AG04450 (cell line): Measurements from ENCODE around the gene CPA5. TPM values are rescaled to one million over a fixed set of nuclear protein-coding genes. Genes with fewer than 3 reads are reported as not detected.

Experiments used
- CTCF ChIA-PET: fragments of 300-600, 350-600 bp; formaldehyde crosslinking; extraction: SDS; loops from one replicate; lab custom pipeline; 2022; ENCODE audit warnings: antibody characterized with exemption, inconsistent platforms; lab: Charles Lee
- POLR2A ChIA-PET: fragments of 350-600 bp; formaldehyde crosslinking; extraction: SDS; loops from one replicate; lab custom pipeline; 2021; ENCODE audit warnings: antibody characterized with exemption, inconsistent platforms; lab: Yijun Ruan, JAX
- DNase-seq: peaks from one replicate; pipeline ENCODE4 v3.0.0-alpha.2; 2011; ENCODE audit warnings: low read depth, low spot score
- H3K27ac ChIP-seq: one replicate; pipeline ENCODE4 v1.5.1; 2012; ENCODE audit warnings: low read depth, low read length, control low read depth
- H3K27me3 ChIP-seq: one replicate; pipeline ENCODE4 v1.6.0; 2012; ENCODE audit warnings: low read length; ENCODE audit not compliant: control insufficient read depth, insufficient read depth
- H3K4me3 ChIP-seq: 2 replicates; pipeline ENCODE4 v1.5.1; 2011; ENCODE audit warnings: mild to moderate bottlenecking, low read depth, low read length, control low read depth
- H3K9me3 ChIP-seq: 2 replicates; pipeline ENCODE4 v1.5.1; 2012; ENCODE audit warnings: low read length; ENCODE audit not compliant: control insufficient read depth, insufficient read depth
- polyA minus RNA-seq: library from RNA; depleted of rRNA, polyadenylated mRNA; stranded (reverse); fragments of >200 nt; gene quantifications from 2 replicates; pipeline ENCODE4 v1.2.3, GENCODE V29; 2011; rRNA and poly(A)+ RNA removed
- polyA plus RNA-seq: library from polyadenylated mRNA; depleted of rRNA; stranded (reverse); fragments of >200 nt; gene quantifications from 2 replicates; pipeline ENCODE4 v1.2.3, GENCODE V29; 2011; rRNA removed
- TF ChIP-seq, protein P1 (sequence below): IDR thresholded peaks from 2 replicates; pipeline ENCODE4 v1.5.1; 2011; ENCODE audit warnings: low read depth, low read length, control low read depth, inconsistent platforms

The CPA5 gene, protein sequence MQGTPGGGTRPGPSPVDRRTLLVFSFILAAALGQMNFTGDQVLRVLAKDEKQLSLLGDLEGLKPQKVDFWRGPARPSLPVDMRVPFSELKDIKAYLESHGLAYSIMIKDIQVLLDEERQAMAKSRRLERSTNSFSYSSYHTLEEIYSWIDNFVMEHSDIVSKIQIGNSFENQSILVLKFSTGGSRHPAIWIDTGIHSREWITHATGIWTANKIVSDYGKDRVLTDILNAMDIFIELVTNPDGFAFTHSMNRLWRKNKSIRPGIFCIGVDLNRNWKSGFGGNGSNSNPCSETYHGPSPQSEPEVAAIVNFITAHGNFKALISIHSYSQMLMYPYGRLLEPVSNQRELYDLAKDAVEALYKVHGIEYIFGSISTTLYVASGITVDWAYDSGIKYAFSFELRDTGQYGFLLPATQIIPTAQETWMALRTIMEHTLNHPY
- 0.14 and 0.16 TPM in 2 replicates for polyA plus RNA-seq
- 0.23 TPM in 1 of 2 replicates, not detected in the other for polyA minus RNA-seq

DNA sequence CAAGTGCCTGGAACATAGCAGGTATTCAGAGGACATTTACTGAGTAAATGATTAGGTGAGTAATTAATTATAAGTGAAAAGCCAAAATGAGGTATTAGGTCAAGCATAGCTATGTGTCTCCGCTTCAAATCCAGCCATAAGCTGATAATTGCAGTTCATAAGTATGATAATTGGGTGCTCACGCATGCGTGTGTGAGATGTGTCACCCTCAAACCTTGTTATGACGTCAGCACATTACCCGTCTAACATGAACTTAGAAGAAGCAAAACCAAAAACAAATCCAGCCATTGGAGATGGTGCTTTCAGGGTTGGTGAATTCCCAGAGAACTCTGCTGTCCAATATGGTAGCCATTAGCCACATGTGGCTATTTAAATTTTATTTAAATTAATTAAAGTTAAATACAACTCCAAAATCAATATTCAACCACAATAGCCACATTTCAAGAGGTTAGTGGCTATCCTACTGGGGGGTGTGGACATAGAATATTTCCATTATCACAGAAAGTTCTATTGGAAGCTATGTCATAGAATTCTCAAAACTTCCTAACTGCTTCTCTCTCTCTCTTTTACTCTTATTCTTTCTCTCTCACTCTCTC lies at the start of gene CPA5:
Gene CPA5, plus strand, starts transcription at position 546 of the 596 bp plus-strand sequence. CDS start 1,670 bp downstream, outside the sequence.
- POLR2A ChIA-PET, result no interaction called here
- H3K4me3 ChIP-seq, result no peak within 1 kb of the TSS

DNA sequence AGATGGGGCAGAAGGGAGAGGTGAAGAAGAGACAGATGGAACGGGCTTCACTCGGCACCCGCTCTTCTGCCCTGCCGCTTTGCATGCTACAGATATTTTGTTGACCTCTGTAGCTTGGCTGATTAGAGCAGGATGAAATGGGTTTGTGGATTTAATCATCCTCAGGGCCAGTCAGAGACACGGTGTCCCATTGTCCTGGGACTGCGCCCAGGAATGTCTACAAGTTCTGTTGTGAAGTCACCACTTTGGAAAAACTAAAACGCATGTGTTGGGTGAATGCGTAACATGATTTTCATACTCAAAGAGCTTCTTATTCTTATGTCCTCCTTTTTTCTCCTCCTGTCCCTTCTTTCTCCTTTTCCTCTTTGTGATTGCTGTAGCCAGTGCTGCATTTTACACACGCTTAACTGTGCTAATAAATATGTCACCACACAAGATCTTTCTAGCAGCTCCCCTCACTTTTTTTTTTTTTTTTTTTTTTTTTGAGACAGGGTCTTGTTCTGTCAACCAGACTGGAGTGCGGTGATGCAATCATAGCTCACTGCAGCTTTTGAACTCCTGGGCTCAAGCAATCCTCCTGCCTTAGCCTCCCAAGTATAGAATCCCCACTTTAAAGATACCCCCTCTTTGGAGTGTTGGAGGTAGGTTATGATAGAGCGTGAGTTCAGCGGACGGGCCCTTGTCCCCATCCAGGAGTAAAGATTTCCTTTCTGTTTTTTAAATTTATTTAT lies 48.2 kb upstream of the CPA5 start:
- POLR2A ChIA-PET, result interaction anchor here (1.2 kb wide), 1 partner anchor 60 kb away, joined by 3 read pairs; no protein-coding TSS in a partner anchor
- H3K4me3 ChIP-seq, result no peak overlapping the region
- CTCF ChIA-PET, result interaction anchor here (0.6 kb wide), 1 partner anchor 233 kb away, joined by 4 read pairs; no protein-coding TSS in a partner anchor
- no peak for DNase-seq
- H3K9me3 ChIP-seq, result peaks cover 9% of the 10 kb centered on the region
- H3K27me3 ChIP-seq, result no peaks in the 10 kb centered on the region
- TF ChIP-seq, protein P1, sequence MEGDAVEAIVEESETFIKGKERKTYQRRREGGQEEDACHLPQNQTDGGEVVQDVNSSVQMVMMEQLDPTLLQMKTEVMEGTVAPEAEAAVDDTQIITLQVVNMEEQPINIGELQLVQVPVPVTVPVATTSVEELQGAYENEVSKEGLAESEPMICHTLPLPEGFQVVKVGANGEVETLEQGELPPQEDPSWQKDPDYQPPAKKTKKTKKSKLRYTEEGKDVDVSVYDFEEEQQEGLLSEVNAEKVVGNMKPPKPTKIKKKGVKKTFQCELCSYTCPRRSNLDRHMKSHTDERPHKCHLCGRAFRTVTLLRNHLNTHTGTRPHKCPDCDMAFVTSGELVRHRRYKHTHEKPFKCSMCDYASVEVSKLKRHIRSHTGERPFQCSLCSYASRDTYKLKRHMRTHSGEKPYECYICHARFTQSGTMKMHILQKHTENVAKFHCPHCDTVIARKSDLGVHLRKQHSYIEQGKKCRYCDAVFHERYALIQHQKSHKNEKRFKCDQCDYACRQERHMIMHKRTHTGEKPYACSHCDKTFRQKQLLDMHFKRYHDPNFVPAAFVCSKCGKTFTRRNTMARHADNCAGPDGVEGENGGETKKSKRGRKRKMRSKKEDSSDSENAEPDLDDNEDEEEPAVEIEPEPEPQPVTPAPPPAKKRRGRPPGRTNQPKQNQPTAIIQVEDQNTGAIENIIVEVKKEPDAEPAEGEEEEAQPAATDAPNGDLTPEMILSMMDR, result no peak
- H3K27ac ChIP-seq, result no peak overlapping the region

More for the DNA sequence above, at the start of gene CPA5:
- H3K27ac ChIP-seq, result no peak within 1 kb of the TSS
- H3K9me3 ChIP-seq, result no peaks in the 10 kb centered on the region; the same call in 1 of the 2 replicates
- TF ChIP-seq, protein P1, result no peak
- no peak for DNase-seq
- no peaks in the 10 kb centered on the region for H3K27me3 ChIP-seq
- CTCF ChIA-PET, result interaction anchor here (0.5 kb wide), 1 partner anchor 239 kb away, joined by 6 read pairs; no protein-coding TSS in a partner anchor

DNA sequence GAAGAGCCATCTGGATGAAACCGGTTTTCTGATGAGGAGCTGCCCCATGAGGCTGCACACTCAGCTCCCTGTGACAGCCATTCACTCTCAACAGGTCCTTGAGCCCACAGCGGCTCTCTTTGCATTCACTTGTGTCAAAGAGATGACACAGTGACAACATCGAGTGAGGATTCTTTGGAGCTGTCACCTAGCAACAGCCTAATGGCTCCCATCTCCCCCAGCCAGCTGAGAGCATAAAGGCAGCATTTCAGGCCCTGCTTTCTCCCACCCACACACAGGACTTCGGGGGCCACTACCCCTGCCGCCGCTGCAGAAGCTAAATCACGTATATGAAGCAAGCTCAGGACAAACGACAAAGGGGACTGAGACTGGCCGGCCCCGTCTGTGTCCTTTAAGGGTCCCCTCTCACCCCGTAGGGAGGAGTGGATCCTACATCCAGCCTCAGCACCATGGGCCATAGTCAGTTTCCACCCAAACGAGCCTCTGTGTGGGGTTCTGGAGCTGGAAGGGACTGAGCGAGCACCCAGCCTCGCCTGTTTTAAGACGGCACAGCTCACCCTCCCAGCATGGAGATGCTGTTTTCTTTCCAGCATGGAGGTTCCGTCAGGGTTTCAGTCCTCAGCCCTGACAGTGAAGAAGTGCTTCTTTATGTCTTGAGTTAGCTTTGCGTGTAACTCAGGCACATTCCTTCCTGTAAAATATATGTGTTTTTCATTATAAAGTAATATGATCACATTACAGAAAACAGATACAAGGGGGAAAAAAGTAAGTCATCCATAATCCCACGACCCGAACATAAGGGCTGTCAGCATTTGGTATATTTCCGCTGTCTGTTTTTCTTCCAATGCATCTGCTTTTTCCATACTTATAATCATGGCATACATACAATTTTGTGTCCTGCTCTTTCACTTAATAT lies 46.7 kb upstream of the CPA5 start:
- CTCF ChIA-PET, result interaction anchor here (1.2 kb wide), 1 partner anchor 81 kb away, joined by 4 read pairs; no protein-coding TSS in a partner anchor
- Histone ChIP-seq H3K9me3 (peaks cover 9% of the 10 kb centered on the region), H3K27ac (no peak overlapping the region), H3K4me3 (no peak overlapping the region), H3K27me3 (no peaks in the 10 kb centered on the region)
- no peak for DNase-seq
- POLR2A ChIA-PET, result no interaction called here
- TF ChIP-seq, protein P1, result no peak

DNA sequence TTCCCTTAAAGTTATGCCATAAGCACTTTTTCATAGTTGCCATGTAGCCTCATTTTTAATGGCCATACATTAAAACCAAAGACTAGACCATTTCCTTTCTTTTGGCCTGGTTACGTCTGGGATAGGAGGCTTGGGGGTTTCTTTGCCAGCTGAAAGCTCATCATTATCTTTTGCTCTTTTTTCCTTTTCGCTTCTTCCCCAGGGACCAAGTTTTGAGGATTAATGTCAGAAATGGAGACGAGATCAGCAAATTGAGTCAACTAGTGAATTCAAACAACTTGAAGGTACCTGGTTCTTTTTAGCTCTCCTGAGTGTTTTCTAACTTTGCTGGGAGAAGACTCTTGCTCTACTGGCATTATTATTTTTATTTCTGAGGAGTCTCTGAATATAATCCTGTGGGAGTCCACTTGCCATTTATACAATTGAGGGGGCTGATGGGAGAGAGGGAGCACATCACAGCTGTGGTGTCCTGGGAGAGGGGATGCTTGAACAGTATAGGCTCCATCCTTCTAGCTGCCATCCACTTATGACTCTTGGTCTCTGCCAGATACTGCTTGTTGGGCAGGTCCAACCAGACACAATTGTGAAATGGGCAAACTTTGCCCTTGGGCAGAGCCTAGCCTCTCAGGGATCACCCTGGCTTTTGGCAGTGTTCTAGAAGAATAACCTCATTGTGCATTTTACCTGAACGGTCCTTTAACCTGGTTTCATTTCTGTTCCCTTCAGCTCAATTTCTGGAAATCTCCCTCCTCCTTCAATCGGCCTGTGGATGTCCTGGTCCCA lies 45.9 kb upstream of the CPA5 start:
- H3K27ac ChIP-seq, result no peak overlapping the region
- CTCF ChIA-PET, result interaction anchor here (1.2 kb wide), 1 partner anchor 82 kb away, joined by 4 read pairs; no protein-coding TSS in a partner anchor
- peaks cover 9% of the 10 kb centered on the region for H3K9me3 ChIP-seq
- no peak overlapping the region for H3K4me3 ChIP-seq
- TF ChIP-seq, protein P1, result no peak
- no peaks in the 10 kb centered on the region for H3K27me3 ChIP-seq
- POLR2A ChIA-PET, result no interaction called here
- DNase-seq, result no peak
